ES-I3 (cell line): ENCODE results near the gene KLK10.

ENCODE experiments used
- H3K36me3 ChIP-seq: 2 replicates; pipeline ENCODE4 v1.6.1; 2013; ENCODE audit warnings: mild to moderate bottlenecking, low read length, control low read depth, moderate library complexity; ENCODE audit not compliant: insufficient read depth
- H3K4me1 ChIP-seq: 2 replicates; pipeline ENCODE4 v1.6.1; 2013; ENCODE audit warnings: mild to moderate bottlenecking, control low read depth, low read length; ENCODE audit not compliant: insufficient read depth
- H3K9ac ChIP-seq: 2 replicates; pipeline ENCODE4 v1.6.1; 2013; ENCODE audit warnings: low read depth, mild to moderate bottlenecking, low read length, moderate library complexity
- H3K9me3 ChIP-seq: 2 replicates; pipeline ENCODE4 v1.6.1; 2013; ENCODE audit warnings: mild to moderate bottlenecking, low read length, moderate library complexity; ENCODE audit not compliant: control insufficient read depth, insufficient read depth

The KLK10 gene

DNA sequence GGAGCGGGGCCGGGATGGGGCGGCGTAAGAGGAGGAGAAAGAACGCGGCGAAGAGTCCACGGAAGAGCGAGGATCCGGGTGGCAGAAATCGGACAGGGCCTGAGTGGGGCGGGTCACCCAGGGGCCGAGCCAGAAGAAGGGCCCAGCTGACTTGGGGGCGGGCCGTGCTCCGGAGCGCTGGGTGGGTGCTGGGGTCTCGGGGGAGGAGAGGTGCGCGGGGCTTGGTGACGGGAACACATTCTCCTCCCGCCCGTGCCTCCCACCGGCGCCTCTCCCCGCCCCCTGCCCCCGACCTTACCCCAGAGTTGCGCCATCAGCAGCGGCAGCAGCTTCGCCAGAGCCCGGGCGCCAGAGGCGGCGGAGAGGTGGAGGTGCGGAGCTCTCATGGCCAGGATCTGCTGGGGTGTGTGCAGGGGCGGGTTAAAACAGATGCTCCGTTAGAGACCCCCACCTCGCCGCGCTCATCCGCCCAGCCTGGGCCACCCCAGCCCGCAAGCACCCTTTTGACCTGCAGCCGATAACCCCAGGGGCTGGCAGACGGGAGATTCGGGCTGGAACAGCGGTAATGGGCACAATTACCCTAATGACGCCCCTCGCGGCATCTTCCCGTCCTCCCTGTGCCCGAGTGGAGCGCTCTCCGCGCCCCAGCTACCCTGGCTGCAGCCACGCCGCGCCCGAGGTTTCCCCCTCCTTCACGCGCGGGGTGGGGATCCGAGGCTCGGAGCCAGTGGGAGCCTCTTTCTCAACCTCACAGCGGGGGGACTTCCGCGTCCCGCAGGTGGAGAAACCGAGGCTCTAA is 565 bp downstream of the KLK10 start:
- Histone ChIP-seq H3K4me1 (peaks cover 5% of the 10 kb centered on the region; the same call in 1 of the 2 replicates), H3K36me3 (no peaks in the 10 kb centered on the region), H3K9me3 (no peaks in the 10 kb centered on the region; the same call in 1 of the 2 replicates), H3K9ac (peak overlapping the region; percentile 67)

DNA sequence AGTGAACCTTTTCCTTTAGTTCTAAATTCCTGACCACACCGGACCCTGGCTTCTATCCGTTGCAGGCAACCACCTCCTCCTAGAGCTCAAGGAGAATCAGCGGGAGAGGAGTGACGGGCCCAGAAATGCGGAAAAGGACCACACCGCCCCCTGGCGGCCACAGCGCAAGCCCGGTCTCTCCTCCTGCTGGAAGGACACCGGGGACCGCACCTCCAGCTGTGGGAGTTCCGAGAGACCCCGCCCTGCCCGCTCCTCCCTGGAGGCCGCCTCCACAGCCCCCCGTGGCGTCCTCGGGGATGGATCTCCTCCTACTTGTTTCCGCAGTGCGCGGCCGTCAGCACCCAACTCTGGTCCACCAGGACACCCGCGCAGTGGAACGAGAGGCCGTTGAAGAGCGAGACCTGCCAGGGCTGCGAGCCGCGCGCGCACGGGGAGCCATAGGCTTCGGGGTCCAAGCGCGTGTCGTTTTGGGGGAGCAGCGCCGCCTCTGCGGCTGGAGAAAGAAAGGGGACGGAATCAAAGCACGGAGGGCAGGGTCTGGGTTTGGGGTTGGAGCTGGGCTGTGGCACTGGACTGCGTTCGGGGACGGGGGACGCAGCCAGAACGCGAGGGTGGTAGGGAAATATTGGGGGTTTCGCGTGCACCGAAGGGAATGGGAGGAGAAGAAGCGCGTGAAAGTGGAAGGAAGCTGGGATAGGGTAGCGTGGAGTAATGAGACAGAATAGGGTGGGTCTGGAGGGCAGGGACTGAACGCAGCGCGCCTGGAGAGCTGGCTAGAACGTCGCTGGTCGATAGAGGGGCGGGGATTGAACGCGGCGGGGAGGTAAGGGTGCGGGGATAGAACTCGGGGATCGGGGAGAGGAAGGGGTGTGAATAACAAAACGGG is 2.5 kb downstream of the KLK10 start:
- H3K36me3 ChIP-seq: no peaks in the 10 kb centered on the region
- no peaks in the 10 kb centered on the region; the same call in 1 of the 2 replicates for H3K9me3 ChIP-seq
- H3K9ac ChIP-seq: peak overlapping the region; percentile 66
- peaks cover 5% of the 10 kb centered on the region; the same call in 1 of the 2 replicates for H3K4me1 ChIP-seq

DNA sequence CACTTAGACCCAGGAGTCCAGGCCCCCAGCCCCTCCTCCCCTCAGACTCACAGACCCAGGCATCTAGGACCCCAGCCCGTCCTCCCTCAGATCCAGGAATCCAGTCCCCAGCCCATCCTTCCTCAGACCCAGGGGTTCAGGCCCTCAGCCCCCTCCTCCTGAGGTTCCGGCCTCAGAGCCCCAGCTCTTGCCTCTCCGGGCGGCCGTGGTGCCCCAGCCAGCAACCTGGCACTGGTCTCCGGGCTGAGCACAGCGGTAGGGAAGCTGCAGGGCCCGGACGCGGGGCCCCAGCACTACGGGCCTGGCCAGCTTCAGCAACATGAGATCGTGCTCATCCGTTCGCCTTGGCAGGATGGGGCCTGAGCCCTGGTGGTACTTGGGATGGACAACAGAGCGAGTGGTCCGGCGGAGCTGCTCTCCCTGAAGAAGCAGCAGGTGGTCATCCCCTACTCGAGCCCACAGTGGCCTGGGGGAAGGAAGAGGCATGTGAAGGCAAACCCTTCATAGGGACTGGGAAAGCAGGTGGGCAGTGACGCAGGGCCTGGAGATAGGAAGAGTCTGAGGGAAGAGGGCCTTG is 3.7 kb downstream of the KLK10 start:
- no peaks in the 10 kb centered on the region; the same call in 1 of the 2 replicates for H3K9me3 ChIP-seq
- no peak overlapping the region for H3K9ac ChIP-seq
- no peaks in the 10 kb centered on the region for H3K4me1 ChIP-seq
- no peaks in the 10 kb centered on the region for H3K36me3 ChIP-seq

DNA sequence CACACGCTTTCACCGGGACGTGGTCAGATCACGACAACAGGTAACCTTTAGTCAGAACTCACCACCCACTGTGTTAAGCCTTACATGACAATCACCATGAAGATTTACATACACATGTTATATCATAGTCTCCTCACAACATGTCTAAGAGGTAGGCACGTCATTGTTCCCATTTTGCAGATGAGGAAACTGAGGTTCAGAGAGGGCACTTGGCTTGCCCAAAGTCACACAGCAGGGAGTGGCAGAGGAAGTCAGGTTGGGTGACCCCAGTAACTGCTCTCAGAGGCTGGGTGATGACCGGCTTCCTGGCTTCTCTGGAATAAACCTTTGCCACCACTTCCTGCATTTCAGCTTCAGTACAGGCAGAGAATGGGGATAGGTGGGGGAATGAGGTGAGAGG is 5.3 kb downstream of the KLK10 start:
- Histone ChIP-seq H3K9ac (no peak overlapping the region), H3K36me3 (no peaks in the 10 kb centered on the region), H3K4me1 (no peaks in the 10 kb centered on the region), H3K9me3 (no peaks in the 10 kb centered on the region; the same call in 1 of the 2 replicates)

DNA sequence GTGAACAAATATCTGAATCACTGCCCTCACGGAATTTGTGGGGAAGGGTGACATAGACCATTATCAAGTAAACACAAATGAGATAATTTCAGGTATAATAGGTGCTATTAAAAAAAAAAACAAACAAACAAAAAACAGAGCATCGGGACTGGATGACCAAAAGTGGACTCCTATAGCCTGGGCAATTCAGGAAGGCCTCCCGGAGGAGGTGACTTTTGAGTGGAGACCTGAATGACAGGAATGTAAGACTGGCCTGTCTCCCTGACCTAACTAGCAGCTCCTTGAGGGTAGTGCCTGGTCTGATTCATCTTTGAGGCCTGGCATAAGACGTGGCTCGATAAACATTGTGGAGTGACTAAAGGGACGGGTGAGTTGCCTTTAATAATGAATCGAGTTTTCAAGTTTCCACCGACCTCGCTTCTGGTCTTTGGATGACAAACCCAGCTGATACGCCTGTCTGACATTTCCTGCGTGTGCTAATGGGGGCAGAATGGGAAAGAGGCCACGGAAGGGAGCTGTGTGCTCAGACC is 6.8 kb downstream of the KLK10 start:
- Histone ChIP-seq H3K9ac (no peak overlapping the region), H3K4me1 (no peaks in the 10 kb centered on the region), H3K36me3 (no peaks in the 10 kb centered on the region), H3K9me3 (no peaks in the 10 kb centered on the region)

DNA sequence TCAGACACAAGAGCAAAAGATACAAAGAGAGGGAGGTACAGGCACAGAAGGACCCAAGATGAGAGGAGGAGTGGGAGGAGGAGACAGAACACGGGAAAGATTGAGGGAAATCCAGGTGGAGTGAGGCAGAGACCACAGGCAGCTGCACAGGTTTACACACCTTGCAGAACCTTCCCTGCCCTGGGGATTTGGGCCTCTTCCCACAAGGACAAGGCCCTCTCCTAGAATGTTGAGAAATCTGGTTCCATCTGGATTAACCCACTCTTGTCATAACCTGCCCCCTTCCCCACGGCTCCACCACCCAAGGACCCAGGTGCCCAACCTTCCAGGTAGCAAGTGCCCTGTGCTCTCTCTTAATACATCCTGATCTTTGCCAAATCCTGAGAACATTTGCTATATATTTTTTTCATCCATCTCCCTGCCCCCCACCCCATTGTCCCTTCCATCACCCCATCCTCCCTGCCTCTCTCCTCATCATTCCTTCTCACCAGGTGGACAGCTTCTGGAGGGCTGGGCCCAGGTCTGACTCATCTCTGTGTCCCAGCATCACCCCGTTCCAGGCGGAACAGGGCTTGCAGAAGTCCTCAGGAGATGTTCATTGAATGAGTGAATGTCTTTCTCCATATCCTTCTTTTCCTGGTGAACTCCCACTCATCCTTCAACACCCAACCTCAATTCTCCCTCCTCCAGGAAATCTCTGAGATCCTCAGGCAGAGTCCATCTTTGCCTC is 9.3 kb downstream of the KLK10 start:
- Histone ChIP-seq H3K4me1 (no peaks in the 10 kb centered on the region), H3K36me3 (no peaks in the 10 kb centered on the region), H3K9me3 (no peaks in the 10 kb centered on the region), H3K9ac (no peak overlapping the region)

DNA sequence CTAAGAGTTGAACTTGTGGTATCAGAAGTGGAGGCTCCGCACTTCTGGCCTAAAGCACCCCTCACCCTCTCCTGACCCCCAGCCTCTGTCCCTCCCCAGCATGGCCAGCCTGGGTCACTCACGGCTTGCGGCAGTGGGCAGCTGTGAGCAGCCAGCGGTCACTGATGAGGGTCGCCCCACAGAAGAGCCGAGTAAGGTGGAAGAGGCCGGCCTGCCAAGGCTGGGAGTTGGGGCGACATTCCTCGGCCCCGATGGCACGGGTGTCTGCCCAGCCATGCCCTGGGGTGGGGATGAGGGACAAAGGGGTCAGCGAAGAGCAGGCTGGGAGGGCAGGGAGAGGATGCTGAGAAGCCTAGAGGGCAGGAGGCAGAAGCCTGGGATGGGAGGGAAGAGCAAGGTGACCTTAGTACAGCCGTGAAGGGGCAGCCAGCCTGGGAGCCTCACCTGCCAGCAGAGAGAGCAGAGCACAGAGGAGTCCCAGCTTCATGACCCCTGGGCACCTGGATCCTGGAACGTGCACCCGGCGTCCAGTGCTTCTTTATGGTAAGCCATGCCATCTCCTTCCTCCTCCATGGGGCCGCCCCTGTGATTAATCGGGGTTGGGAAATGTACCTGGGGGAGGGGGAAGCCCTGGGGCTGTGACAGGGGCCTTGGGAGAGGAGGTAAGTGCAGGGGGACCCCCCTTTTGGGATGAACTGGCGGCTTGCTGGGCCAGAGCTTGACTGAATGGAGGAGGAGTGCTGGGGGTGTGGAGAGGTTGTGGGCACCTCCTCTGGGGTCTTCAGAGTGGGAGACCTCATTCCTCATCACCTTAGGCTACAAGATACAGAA is 10.2 kb downstream of the KLK10 start:
- no peaks in the 10 kb centered on the region for H3K4me1 ChIP-seq

DNA sequence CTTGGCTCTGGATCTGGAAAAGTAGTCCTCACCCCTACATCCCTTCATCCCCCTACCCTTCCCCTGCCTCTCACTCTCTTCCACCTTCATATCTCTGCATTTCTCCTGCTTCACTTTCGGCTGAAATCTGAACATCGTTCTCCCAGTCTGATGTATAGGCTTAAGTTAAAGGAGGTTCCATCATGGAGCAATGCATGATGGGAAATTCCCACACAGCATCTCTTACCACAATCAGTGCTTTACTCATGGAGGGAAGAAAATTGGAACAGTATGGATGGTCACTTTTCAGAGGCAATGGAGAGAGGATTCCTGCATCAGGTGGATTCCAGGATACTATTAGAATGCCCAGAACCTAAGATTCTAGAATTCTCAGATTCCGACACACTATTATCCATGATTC is 12.0 kb downstream of the KLK10 start:
- Histone ChIP-seq H3K9ac (no peak overlapping the region), H3K4me1 (no peaks in the 10 kb centered on the region), H3K9me3 (no peaks in the 10 kb centered on the region), H3K36me3 (no peaks in the 10 kb centered on the region)

More for the DNA sequence above, 10.2 kb downstream of the KLK10 start:
- H3K9ac ChIP-seq: no peak overlapping the region
- no peaks in the 10 kb centered on the region for H3K36me3 ChIP-seq
- no peaks in the 10 kb centered on the region for H3K9me3 ChIP-seq

DNA sequence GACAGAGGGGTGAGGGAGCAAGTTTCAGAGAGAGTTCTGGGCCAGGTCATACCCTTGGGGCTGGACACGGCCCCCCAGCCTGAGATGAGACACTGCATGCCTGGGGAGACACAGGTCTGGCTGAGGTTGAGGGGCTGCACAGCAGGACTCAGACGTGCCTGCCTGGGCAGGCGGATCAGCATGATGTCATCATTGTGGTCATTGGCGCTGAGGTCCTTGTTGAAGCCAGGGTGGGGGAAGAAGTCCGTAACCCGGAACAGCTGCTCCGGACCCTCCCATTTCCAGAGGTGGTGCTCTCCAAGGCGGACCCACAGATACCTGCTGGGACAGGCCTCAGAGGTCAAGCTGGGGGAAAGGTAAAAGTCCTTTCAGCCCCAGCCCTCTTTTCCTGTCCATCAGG is 13.1 kb downstream of the KLK10 start:
- Histone ChIP-seq H3K9ac (no peak overlapping the region), H3K9me3 (no peaks in the 10 kb centered on the region), H3K4me1 (no peaks in the 10 kb centered on the region; the same call in 1 of the 2 replicates), H3K36me3 (no peaks in the 10 kb centered on the region)

DNA sequence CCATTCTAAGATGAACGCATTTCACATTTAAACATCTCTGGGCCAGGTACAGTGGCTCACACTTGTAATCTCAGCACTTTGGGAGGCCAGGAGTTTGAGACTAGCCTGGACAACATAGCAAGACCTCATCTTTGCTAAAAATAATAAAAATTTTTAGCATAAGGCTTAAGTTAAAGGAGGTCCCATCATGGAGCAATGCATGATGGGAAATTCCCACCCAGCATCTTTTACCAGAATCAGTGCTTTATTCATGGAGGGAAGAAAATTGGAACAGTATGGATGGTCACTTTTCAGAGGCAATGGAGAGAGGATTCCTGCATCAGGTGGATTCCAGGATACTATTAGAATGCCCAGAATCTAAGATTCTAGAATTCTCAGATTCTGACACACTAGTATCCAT is 14.3 kb downstream of the KLK10 start:
- Histone ChIP-seq H3K9me3 (no peaks in the 10 kb centered on the region), H3K36me3 (no peaks in the 10 kb centered on the region), H3K4me1 (no peaks in the 10 kb centered on the region; the same call in 1 of the 2 replicates), H3K9ac (no peak overlapping the region)

DNA sequence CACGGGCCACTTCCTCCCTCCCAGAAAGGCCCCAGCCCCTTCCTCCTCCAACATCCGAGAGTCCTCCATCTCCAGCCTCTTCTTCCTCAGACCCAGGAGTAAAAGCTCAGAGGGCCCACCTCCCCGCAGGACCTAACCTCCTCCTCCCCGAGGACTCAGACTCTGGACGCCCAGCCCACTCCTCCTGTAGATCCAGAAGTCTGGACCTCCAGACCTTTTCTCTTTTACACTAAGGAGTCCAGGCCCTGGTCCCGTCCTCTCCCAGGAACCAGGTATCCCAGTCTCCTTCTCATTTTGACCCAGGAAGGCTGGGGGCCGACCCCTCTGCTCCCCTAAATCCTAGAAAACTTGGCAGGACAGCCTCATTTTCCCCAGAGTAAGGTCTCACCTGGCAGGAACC is 16.2 kb downstream of the KLK10 start:
- Histone ChIP-seq H3K9ac (peak overlapping the region; percentile 29; the same call in 1 of the 2 replicates), H3K4me1 (no peaks in the 10 kb centered on the region; the same call in 1 of the 2 replicates), H3K36me3 (no peaks in the 10 kb centered on the region), H3K9me3 (no peaks in the 10 kb centered on the region)

DNA sequence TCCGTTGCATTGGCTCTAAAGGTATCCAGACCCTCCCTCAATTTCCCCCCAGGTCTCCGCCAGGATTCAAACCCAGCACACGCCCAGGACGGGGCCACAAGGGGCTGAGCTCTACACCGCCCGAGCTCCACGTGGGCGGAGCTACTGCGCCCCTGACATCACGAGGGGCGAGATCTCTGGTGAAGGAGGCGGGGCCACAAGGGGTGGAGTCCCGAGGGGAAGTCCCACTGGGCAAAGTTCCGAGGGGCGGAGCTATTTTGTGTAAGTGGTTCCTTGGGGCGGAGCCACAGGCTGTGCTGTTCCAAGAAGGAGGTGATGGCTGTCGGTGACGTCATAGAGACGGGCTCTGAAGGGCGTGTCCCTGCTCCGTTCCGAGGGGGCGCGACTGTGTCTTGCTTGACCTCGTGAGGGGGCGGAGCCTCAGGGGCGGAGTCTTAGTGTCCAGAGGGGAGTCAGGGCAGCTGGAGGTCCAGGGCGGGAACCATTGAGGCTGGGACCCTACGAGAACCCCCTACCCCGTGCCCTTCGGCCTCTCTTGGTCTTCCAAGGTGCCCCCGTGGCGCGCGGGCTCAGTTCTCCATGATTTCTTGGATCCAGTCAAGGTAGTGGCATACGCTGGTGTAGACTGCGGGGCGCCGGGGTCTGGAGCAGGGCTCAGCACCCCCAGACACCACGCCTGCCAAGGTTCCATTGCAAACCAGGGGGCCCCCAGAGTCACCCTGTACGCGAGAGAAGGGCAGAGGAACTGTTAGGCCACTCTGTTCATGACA is 16.8 kb downstream of the KLK10 start:
- Histone ChIP-seq H3K4me1 (no peaks in the 10 kb centered on the region; the same call in 1 of the 2 replicates), H3K9ac (peak overlapping the region; percentile 49; the same call in 1 of the 2 replicates), H3K9me3 (no peaks in the 10 kb centered on the region), H3K36me3 (no peaks in the 10 kb centered on the region)
